Large intestine (tissue), 3 donors: ENCODE measurements around the gene DYNC1I2. TPM values are rescaled to one million over a fixed set of nuclear protein-coding genes. Genes with fewer than 3 reads are reported as not detected.
"Not testable (repeated sequence)": the region's sequence is repeated elsewhere in the genome, so short reads cannot be mapped to it uniquely, and the experiment has no call there.

Experiments
- DNase-seq, 2 donors: peaks; one replicate each; pipeline versions ENCODE4 v3.0.0 to v3.0.0-alpha.2; 2013
- H3K27ac ChIP-seq: one replicate; pipeline ENCODE4 v1.5.1; 2013; ENCODE audit warnings: low read length
- H3K27me3 ChIP-seq: 2 replicates; pipeline ENCODE4 v1.6.1; 2013; ENCODE audit warnings: low read length; ENCODE audit not compliant: control insufficient read depth, insufficient read depth
- H3K36me3 ChIP-seq: 2 replicates; pipeline ENCODE4 v1.6.1; 2013; ENCODE audit warnings: low read length; ENCODE audit not compliant: control insufficient read depth, insufficient read depth
- H3K4me1 ChIP-seq: one replicate; pipeline ENCODE4 v1.6.1; 2013; ENCODE audit warnings: low read length; ENCODE audit not compliant: control insufficient read depth, insufficient read depth
- H3K4me3 ChIP-seq: one replicate; pipeline ENCODE4 v1.5.1; 2013; ENCODE audit warnings: low read length
- H3K9me3 ChIP-seq: one replicate; pipeline ENCODE4 v1.6.1; 2013; ENCODE audit warnings: mild to moderate bottlenecking, low read depth, low read length, moderate library complexity; ENCODE audit not compliant: control insufficient read depth
- WGBS: methylation state at CpG from one replicate; pipeline ENCODE4 v1.1.5; 2013; ENCODE audit warnings: low lambda C conversion rate; ENCODE audit not compliant: insufficient coverage; 5-methylcytosine and 5-hydroxymethylcytosine counted together
- polyA plus RNA-seq: library from polyadenylated mRNA; unstranded; fragments of 120-200 nt; gene quantifications from one replicate; pipeline ENCODE4 v1.2.1, GENCODE V29; 2013

The DYNC1I2 gene
- polyA plus RNA-seq, 1 donor: 98.1 TPM

DNA sequence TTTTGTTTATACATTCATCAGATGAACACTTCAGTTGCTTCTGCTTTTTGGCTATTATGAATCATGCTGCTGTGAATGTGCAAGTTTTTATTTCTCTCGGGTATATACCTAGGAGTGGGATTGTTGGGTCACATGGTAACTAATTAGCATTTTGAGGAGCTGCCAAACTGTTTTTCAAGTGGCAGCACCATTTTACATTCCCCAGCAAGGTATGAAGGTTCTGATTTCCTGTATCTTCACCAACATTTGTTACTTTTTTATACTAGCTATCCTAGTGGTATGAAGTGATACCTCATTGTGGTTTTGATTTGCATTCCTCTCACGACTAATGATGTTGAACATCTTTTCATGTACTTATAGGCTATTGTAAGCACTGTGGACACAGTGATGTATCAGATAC lies 53.9 kb downstream of the DYNC1I2 start:
- Histone ChIP-seq H3K27me3 (no peaks in the 10 kb centered on the region), H3K9me3 (no peaks in the 10 kb centered on the region), H3K4me3 (no peak overlapping the region), H3K27ac (no peak overlapping the region), H3K4me1 (no peaks in the 10 kb centered on the region), H3K36me3 (peaks cover 48% of the 10 kb centered on the region)
- 83% methylated on average over 2 of the region's 2 CpGs for WGBS
- DNase-seq: no peak

DNA sequence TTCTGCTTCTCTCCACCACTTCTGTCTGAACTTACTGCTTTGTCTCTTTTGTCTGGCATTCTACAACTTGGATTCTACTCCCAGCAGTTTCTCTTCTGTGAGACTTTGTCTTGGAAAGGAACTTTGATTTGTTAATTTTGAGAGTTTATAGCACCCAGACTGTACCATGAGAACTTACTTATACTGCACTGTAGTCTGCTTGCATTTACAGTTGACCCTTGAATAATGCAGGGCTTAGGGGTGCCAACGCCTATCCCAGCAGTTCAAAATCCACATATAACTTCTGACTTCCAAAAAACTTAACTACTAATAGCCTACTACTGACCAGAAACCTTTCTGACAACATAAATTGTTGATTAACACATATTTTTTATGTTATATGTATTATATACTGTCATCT lies 55.5 kb downstream of the DYNC1I2 start:
- Histone ChIP-seq H3K4me1 (no peaks in the 10 kb centered on the region), H3K9me3 (no peaks in the 10 kb centered on the region), H3K4me3 (no peak overlapping the region), H3K27me3 (no peaks in the 10 kb centered on the region), H3K27ac (no peak overlapping the region), H3K36me3 (peaks cover 49% of the 10 kb centered on the region)
- WGBS: no CpG with 5 or more reads among the region's 1 CpG
- DNase-seq: no peak

DNA sequence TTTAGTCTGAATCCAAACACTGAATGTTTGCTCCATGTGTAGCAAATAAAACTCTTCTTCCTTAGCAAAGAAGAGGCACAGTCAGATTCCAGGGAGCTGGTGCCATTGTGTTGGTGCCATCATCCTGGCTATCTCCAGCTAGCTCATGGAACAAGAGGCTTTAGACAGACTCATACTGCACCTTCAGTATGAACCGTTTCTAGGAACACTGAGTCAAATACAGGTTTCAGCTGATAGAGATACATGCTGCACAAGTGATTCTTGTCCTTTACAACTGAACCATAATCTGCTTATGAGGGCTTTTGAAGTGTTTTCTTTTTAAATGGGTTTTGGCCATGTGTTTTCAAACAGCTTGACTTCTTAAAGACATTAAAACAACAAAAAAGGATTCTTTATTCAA lies 57.9 kb downstream of the DYNC1I2 start:
- peaks cover 47% of the 10 kb centered on the region for H3K36me3 ChIP-seq
- no peak for DNase-seq
- no peak overlapping the region for H3K4me3 ChIP-seq
- H3K4me1 ChIP-seq: no peaks in the 10 kb centered on the region
- no peak overlapping the region for H3K27ac ChIP-seq
- no peaks in the 10 kb centered on the region for H3K9me3 ChIP-seq
- no peaks in the 10 kb centered on the region for H3K27me3 ChIP-seq
- no CpG with 5 or more reads among the region's 1 CpG for WGBS

DNA sequence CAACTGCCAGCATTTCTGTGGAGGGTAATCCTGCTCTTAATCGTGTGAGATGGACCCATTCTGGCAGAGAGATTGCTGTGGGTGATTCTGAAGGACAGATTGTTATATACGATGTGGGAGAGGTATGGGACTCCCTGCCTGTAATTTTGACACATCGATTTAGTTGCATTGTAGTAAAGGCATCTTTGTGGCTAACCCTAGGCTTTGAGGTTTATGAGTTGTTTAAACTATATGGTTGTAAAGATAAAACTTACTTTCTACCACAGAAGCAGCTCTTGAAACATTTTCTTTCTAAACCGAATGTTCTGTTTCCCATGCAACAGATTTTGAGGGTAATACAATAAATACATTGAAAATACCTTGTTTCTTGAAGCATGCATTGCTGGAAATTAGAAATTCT lies 58.5 kb downstream of the DYNC1I2 start:
- WGBS: no CpG with 5 or more reads among the region's 4 CpGs
- no peaks in the 10 kb centered on the region for H3K9me3 ChIP-seq
- DNase-seq: no peak
- no peaks in the 10 kb centered on the region for H3K27me3 ChIP-seq
- no peaks in the 10 kb centered on the region for H3K4me1 ChIP-seq
- H3K4me3 ChIP-seq: no peak overlapping the region
- H3K27ac ChIP-seq: no peak overlapping the region
- H3K36me3 ChIP-seq: peaks cover 46% of the 10 kb centered on the region

DNA sequence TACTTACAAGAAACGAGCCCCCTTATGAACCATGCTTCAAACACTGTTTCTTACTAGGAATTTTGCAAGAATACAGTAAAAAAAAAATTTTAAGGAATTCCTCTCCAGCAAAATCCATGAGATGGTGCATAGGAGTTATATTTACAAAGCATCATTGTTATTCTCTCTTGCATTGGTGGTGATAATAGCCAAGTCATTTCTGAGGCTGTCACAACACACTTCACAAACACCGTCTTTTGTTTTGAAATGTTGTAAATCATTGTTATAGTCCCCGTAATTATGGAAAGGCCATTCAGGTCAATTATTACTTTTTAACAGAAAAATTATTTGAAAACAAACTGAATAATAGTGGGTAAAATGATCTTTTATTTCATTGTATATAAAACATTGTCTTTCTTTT lies 60.1 kb downstream of the DYNC1I2 start:
- Histone ChIP-seq H3K27me3 (no peaks in the 10 kb centered on the region), H3K4me1 (no peaks in the 10 kb centered on the region), H3K36me3 (peaks cover 51% of the 10 kb centered on the region), H3K4me3 (no peak overlapping the region), H3K9me3 (no peaks in the 10 kb centered on the region), H3K27ac (no peak overlapping the region)
- DNase-seq: no peak
- WGBS: 100% methylated on average over 1 of the region's 3 CpGs

DNA sequence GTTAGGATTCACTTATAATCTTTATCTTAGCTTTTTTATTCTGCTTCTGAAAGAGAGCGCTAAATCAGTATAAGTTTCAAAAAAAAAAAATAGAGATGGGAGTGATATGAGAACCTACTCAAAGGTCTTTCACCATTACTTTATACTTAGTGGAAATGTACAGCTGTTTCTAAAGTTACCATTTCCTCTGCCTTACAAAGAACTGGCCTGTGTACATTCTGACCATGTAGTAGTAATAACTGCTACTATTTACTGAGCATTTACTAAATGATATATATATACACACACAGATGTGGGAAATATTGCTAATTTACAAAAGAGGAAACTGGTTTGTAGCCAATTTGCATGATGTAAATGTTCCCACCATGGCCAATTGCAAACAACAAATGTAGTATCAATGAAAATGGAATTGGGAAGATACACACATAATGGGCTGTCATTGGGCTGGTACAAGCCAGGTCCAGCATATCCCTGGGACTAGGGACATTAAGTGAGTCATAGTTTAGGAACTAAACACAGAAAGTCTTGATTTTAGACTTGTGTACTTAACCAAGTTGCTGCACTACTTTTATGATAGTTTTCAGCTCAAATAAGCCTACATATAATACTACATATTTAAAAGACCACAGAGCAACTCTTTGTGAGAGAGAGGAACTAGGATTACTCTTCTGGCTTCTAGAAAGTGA lies 67.1 kb downstream of the DYNC1I2 start:
- no peak overlapping the region for H3K27ac ChIP-seq
- DNase-seq: no peak
- H3K4me3 ChIP-seq: no peak overlapping the region
- no peaks in the 10 kb centered on the region for H3K27me3 ChIP-seq
- no peaks in the 10 kb centered on the region for H3K4me1 ChIP-seq
- no peaks in the 10 kb centered on the region for H3K9me3 ChIP-seq
- H3K36me3 ChIP-seq: peaks cover 21% of the 10 kb centered on the region
- WGBS: no CpG with 5 or more reads among the region's 1 CpG

DNA sequence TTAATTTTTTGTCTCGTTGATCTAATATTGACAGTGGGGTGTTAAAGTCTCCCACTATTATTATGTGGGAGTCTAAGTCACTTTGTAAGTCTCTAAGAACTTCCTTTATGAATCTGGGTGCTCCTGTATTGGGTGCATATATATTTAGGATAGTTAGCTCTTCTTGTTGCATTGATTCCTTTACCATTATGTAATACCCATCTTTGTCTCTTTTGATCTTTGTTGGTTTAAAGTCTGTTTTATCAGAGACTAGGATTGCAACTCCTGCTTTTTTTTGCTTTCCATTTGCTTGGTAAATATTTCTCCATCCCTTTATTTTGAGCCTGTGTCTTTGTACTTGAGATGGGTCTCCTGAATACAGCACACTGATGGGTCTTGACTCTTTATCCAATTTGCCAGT lies 71.5 kb downstream of the DYNC1I2 start:
- not testable (repeated sequence) for H3K27me3 ChIP-seq, H3K4me1 ChIP-seq, H3K27ac ChIP-seq, H3K4me3 ChIP-seq, H3K9me3 ChIP-seq, DNase-seq
- no CpG with 5 or more reads among the region's 1 CpG for WGBS
- peaks cover 11% of the 10 kb centered on the region for H3K36me3 ChIP-seq

DNA sequence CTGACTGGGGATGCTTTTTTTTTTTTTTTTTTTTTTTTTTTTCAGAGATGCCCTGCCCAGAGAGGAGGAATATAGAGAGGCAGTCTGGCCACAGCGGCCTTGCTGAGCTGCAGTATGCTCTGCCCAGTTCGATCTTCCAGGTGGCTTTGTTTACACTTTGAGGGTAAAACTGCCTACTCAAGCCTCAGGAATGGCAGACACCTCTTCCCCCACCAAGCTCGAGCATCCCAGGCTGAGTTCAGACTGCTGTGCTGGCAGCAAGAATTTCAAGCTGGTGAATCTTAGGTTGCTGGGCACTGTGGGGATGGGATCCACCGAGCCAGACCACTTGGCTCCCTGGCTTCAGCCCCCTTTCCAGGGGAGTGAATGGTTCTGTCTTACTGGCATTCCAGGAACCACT lies 73.9 kb downstream of the DYNC1I2 start:
- not testable (repeated sequence) for DNase-seq, H3K9me3 ChIP-seq, H3K27me3 ChIP-seq, H3K27ac ChIP-seq, H3K4me1 ChIP-seq, H3K4me3 ChIP-seq
- no CpG with 5 or more reads among the region's 4 CpGs for WGBS
- peaks cover 11% of the 10 kb centered on the region for H3K36me3 ChIP-seq

DNA sequence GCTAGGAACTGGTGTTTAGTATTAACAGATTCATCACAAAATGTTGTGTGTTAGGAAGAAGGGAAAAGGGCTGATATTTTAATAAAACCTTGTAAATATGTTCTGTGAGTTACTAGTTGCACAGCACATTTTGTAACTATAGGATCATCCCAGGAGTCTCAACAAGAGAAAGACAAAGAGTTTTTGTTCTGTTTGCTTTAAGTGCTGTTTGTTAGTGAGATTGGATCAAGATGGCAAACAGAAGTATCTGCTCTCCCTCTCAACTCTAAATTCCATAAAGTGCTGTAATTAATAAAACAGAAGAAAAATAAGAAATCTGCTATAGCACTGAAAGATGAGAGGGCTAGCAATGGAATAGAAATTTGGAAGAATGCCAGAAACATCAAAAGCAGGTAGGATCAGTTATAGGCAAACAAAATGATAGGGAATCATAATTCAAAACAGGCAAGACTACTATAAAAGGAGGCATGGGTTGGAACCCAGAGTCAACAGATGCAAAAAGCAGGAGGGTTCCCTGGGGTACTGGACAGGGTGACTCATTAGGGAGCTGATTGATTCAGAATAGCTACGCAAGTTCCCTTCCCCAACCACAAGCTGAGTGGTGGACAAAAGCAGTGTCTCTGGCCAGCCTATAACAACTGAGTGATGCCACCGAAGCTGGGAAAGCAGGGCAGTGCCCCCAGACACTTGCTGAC lies 75.8 kb downstream of the DYNC1I2 start:
- Histone ChIP-seq H3K27ac (no peak overlapping the region), H3K4me1 (no peaks in the 10 kb centered on the region), H3K9me3 (no peaks in the 10 kb centered on the region), H3K36me3 (peaks cover 11% of the 10 kb centered on the region), H3K4me3 (no peak overlapping the region), H3K27me3 (no peaks in the 10 kb centered on the region)
- DNase-seq: no peak
- no CpG with 5 or more reads among the region's 2 CpGs for whole genome bisulfite sequencing

DNA sequence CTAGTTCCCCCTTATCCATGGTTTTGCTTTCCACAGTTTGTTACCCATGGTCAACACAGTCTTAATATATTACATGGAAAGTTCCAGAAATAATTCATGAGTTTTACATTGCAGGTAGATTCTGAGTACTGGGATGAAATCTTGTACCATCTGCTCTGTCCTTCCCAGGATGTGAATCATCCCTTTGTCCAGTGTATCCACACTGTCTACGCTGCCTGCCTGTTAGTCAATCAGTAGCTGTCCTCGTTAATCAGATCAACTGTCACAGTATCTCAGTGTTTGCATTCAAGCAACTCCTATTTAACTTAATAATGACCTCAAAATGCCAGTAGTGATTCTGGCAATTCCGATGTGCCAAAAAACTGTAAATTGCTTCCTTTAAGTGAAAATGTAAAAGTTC lies 76.3 kb downstream of the DYNC1I2 start:
- no peaks in the 10 kb centered on the region for H3K4me1 ChIP-seq
- no peaks in the 10 kb centered on the region for H3K9me3 ChIP-seq
- 100% methylated on average over 1 of the region's 3 CpGs for WGBS
- H3K27ac ChIP-seq: no peak overlapping the region
- H3K36me3 ChIP-seq: peaks cover 11% of the 10 kb centered on the region
- no peaks in the 10 kb centered on the region for H3K27me3 ChIP-seq
- DNase-seq: no peak
- H3K4me3 ChIP-seq: no peak overlapping the region

DNA sequence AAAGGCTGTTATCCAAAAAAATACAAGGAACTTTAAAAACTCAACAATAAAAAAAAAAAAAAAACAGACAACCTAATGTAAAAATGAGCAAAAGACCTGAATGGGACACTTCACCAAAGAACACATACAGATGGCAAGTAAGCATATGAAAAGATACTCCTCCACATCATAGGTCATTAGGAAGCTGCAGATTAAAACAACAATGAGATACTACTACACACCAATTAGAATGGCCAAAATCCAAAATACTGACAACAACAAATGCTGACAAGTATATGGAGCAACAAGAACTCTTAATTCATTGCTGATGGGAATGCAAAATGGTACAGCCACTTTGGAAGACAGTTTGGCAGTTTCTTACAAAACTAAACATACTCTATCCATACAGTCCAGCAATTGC lies 84.2 kb downstream of the DYNC1I2 start:
- Histone ChIP-seq H3K9me3 (peaks cover 12% of the 10 kb centered on the region), H3K27ac (no peak overlapping the region), H3K4me3 (no peak overlapping the region), H3K4me1 (no peaks in the 10 kb centered on the region), H3K36me3 (no peaks in the 10 kb centered on the region), H3K27me3 (no peaks in the 10 kb centered on the region)
- no peak for DNase-seq
